ENCODE results near the gene SH3D19.

SH3D19 gene

GRCh38 chr4:151206241-151207005 lies 119.0 kb downstream of the SH3D19 start:
- Histone ChIP-seq H3K79me2 (ENCODE audit: control insufficient read depth, insufficient read depth, low read length, poor library complexity) (no peaks in the 10 kb centered on the region), H3K4ac (ENCODE audit: low read depth, low read length) (no peak overlapping the region), H2BK120ac (ENCODE audit: insufficient read depth, low read length, poor library complexity) (no peak overlapping the region), H3K9ac (ENCODE audit: low read length) (no peak overlapping the region), H3K79me1 (ENCODE audit: low read length) (peaks cover 4% of the 10 kb centered on the region), H3K4me2 (ENCODE audit: low read length) (no peak overlapping the region), H3K23ac (ENCODE audit: low read length) (no peak overlapping the region), H2BK5ac (ENCODE audit: low read depth, low read length, poor library complexity) (no peak overlapping the region), H3K27me3 (ENCODE audit: insufficient read depth, low read length) (no peaks in the 10 kb centered on the region), H4K8ac (ENCODE audit: low read depth, low read length) (no peak overlapping the region), H2AK5ac (ENCODE audit: low read length) (no peak overlapping the region), H2AFZ (ENCODE audit: insufficient read depth, low read length, poor library complexity) (no peak overlapping the region), H3K4me1 (ENCODE audit: control insufficient read depth in 1 of 2, insufficient read depth in 2 of 2, low read length in 2 of 2) (peaks cover 7 to 10% of the 10 kb centered on the region in 2 experiments), H4K12ac (ENCODE audit: low read depth, low read length) (no peak overlapping the region), H3K9me3 (ENCODE audit: insufficient read depth, low read depth, low read length) (no peaks in the 10 kb centered on the region), H4K91ac (ENCODE audit: low read depth, low read length) (no peak overlapping the region), H3K14ac (ENCODE audit: low read length) (no peak overlapping the region), H3K27ac (ENCODE audit: low read depth, low read length) (no peak overlapping the region), H3K18ac (ENCODE audit: low read length) (no peak overlapping the region), H3K36me3 (ENCODE audit: control insufficient read depth in 1 of 2, insufficient read depth in 2 of 2, low read length in 2 of 2) (no peaks in the 10 kb centered on the region), H2BK12ac (ENCODE audit: low read length) (no peak overlapping the region), H3K4me3 (ENCODE audit: low read depth, low read length) (no peak overlapping the region)
- DNase-seq: no peak
- no CpG with 5 or more reads among the region's 3 CpGs for WGBS (ENCODE audit: extremely low coverage, insufficient coverage, insufficient read length)

DNA sequence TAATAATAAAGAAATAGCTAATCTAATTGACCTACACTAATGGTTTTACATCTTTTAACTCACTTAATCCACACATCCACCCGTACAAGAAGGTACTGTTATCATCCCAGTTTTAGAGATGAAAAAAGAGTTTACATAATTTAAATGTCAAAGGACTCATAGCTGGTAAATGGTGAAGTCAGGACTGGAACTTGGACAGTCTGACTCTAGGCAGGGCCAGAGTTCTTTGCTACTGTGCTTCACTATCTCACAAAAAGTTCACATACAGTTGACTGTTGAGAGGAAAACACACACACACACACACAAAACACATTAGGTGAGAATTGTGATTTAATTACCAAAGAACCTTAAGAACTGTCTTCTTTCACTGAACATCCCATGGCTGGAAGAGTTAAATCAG lies 119.7 kb downstream of the SH3D19 start:
- H4K8ac ChIP-seq (ENCODE audit: low read depth, low read length): no peak overlapping the region
- no peaks in the 10 kb centered on the region for H3K9me3 ChIP-seq (ENCODE audit: insufficient read depth, low read depth, low read length)
- peak overlapping the region; percentile 60 for H3K14ac ChIP-seq (ENCODE audit: low read length)
- H4K91ac ChIP-seq (ENCODE audit: low read depth, low read length): no peak overlapping the region
- no peak overlapping the region for H3K23ac ChIP-seq (ENCODE audit: low read length)
- no peaks in the 10 kb centered on the region for H3K79me2 ChIP-seq (ENCODE audit: control insufficient read depth, insufficient read depth, low read length, poor library complexity)
- H3K18ac ChIP-seq (ENCODE audit: low read length): no peak overlapping the region
- H3K79me1 ChIP-seq (ENCODE audit: low read length): peaks cover 4% of the 10 kb centered on the region
- no peak overlapping the region for H3K4ac ChIP-seq (ENCODE audit: low read depth, low read length)
- no peak overlapping the region for H3K9ac ChIP-seq (ENCODE audit: low read length)
- peak overlapping the region; percentile 55 for H2BK120ac ChIP-seq (ENCODE audit: insufficient read depth, low read length, poor library complexity)
- H3K4me3 ChIP-seq (ENCODE audit: low read depth, low read length): no peak overlapping the region
- H4K12ac ChIP-seq (ENCODE audit: low read depth, low read length): no peak overlapping the region
- no peak overlapping the region for H3K4me2 ChIP-seq (ENCODE audit: low read length)
- peak overlapping the region; percentile 73 for H2BK5ac ChIP-seq (ENCODE audit: low read depth, low read length, poor library complexity)
- no CpG with 5 or more reads among the region's 1 CpG for WGBS (ENCODE audit: extremely low coverage, insufficient coverage, insufficient read length)
- H2AFZ ChIP-seq (ENCODE audit: insufficient read depth, low read length, poor library complexity): no peak overlapping the region
- H3K27me3 ChIP-seq (ENCODE audit: insufficient read depth, low read length): no peaks in the 10 kb centered on the region
- no peak overlapping the region for H2AK5ac ChIP-seq (ENCODE audit: low read length)
- no peaks in the 10 kb centered on the region for H3K36me3 ChIP-seq (ENCODE audit: control insufficient read depth in 1 of 2, insufficient read depth in 2 of 2, low read length in 2 of 2)
- peak in 1 of 2 donors; percentile 32 for DNase-seq
- no peak overlapping the region for H2BK12ac ChIP-seq (ENCODE audit: low read length)
- H3K27ac ChIP-seq (ENCODE audit: low read depth, low read length): peak overlapping the region; percentile 78
- H3K4me1 ChIP-seq (ENCODE audit: control insufficient read depth in 1 of 2, insufficient read depth in 2 of 2, low read length in 2 of 2): peaks cover 7 to 10% of the 10 kb centered on the region in 2 experiments

DNA sequence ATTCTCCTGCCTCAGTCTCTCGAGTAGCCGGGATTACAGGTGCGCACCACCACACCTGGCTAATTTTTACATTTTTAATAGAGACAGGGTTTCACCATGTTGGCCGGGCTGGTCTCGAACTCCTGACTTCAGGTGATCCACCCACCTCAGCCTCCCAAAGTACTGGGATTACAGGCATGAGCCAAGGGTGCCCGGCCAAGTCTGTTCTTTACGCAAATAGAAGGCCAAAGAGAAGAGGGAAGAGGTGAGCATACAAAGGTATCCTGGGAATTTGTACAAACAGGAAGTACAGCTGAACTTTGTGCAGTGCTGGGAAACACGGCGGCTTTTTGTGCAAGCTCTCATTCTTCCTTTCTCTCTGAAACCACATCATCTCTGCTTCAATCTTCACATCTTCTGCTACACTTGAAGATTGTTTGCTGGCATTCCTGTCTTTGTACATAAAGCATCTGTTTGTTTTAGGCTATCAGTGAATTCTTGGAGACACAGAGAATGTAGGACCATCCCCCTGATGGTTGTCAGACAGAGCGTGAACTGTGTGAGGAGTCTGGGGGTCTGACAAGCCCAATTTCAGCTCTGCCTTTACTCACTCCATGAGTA lies 120.4 kb downstream of the SH3D19 start:
- DNase-seq: peak; percentile 83 to 86
- Histone ChIP-seq H3K4me1 (ENCODE audit: control insufficient read depth in 1 of 2, insufficient read depth in 2 of 2, low read length in 2 of 2) (peaks cover 7 to 10% of the 10 kb centered on the region in 2 experiments), H3K27me3 (ENCODE audit: insufficient read depth, low read length) (no peaks in the 10 kb centered on the region), H2AK5ac (ENCODE audit: low read length) (no peak overlapping the region), H3K9ac (ENCODE audit: low read length) (no peak overlapping the region), H3K4ac (ENCODE audit: low read depth, low read length) (no peak overlapping the region), H3K18ac (ENCODE audit: low read length) (no peak overlapping the region), H2BK12ac (ENCODE audit: low read length) (peak overlapping the region; percentile 63), H3K23ac (ENCODE audit: low read length) (no peak overlapping the region), H2BK120ac (ENCODE audit: insufficient read depth, low read length, poor library complexity) (no peak overlapping the region), H3K9me3 (ENCODE audit: insufficient read depth, low read depth, low read length) (no peaks in the 10 kb centered on the region), H3K4me3 (ENCODE audit: low read depth, low read length) (no peak overlapping the region), H2BK5ac (ENCODE audit: low read depth, low read length, poor library complexity) (no peak overlapping the region), H4K8ac (ENCODE audit: low read depth, low read length) (no peak overlapping the region), H3K79me1 (ENCODE audit: low read length) (peaks cover 4% of the 10 kb centered on the region), H4K91ac (ENCODE audit: low read depth, low read length) (peak overlapping the region; percentile 47), H3K4me2 (ENCODE audit: low read length) (peak overlapping the region; percentile 47), H3K27ac (ENCODE audit: low read depth, low read length) (peak overlapping the region; percentile 85), H4K12ac (ENCODE audit: low read depth, low read length) (no peak overlapping the region), H3K36me3 (ENCODE audit: control insufficient read depth in 1 of 2, insufficient read depth in 2 of 2, low read length in 2 of 2) (no peaks in the 10 kb centered on the region), H2AFZ (ENCODE audit: insufficient read depth, low read length, poor library complexity) (no peak overlapping the region), H3K14ac (ENCODE audit: low read length) (no peak overlapping the region), H3K79me2 (ENCODE audit: control insufficient read depth, insufficient read depth, low read length, poor library complexity) (no peaks in the 10 kb centered on the region)
- WGBS (ENCODE audit: extremely low coverage, insufficient coverage, insufficient read length): no CpG with 5 or more reads among the region's 10 CpGs

DNA sequence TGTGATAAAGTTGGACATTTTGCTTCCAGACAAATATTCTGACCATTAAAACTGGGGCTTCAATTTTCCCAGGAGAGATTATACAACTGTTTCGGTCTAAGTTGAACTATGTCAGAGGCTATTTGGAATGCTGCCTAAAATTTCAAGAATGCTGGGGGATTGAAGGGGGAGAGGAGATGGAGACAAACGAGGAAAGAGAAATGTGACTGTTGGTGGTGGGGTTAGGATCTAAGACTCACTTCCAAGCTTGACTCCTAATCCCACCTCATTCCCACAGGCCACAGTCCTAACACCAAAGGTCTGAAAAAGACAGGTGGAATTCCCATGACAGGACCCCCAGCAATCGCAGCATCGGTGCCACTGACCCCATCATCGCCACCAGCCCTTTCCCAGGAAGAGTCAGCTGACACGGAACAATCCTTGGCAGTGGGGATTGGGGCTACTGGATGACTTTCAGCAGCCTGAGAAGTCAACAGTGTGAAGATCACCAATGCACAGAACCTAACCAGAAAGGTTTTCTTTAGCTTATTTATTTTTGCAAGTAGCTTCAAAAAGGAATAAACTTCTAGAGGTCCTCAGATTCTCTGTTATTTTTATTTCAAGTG lies 122.5 kb downstream of the SH3D19 start:
- Histone ChIP-seq H3K9ac (ENCODE audit: low read length) (no peak overlapping the region), H4K12ac (ENCODE audit: low read depth, low read length) (no peak overlapping the region), H3K79me2 (ENCODE audit: control insufficient read depth, insufficient read depth, low read length, poor library complexity) (no peaks in the 10 kb centered on the region), H3K27ac (ENCODE audit: low read depth, low read length) (peak overlapping the region; percentile 43), H3K4me3 (ENCODE audit: low read depth, low read length) (no peak overlapping the region), H3K4ac (ENCODE audit: low read depth, low read length) (no peak overlapping the region), H3K27me3 (ENCODE audit: insufficient read depth, low read length) (no peaks in the 10 kb centered on the region), H4K91ac (ENCODE audit: low read depth, low read length) (peak overlapping the region; percentile 8), H3K36me3 (ENCODE audit: control insufficient read depth in 1 of 2, insufficient read depth in 2 of 2, low read length in 2 of 2) (no peaks in the 10 kb centered on the region), H4K8ac (ENCODE audit: low read depth, low read length) (peak overlapping the region; percentile 20), H3K79me1 (ENCODE audit: low read length) (peaks cover 7% of the 10 kb centered on the region), H3K18ac (ENCODE audit: low read length) (peak overlapping the region; percentile 19), H3K4me1 (ENCODE audit: control insufficient read depth in 1 of 2, insufficient read depth in 2 of 2, low read length in 2 of 2) (peaks cover 7 to 13% of the 10 kb centered on the region in 2 experiments), H2BK5ac (ENCODE audit: low read depth, low read length, poor library complexity) (peak overlapping the region; percentile 23), H3K14ac (ENCODE audit: low read length) (peak overlapping the region; percentile 36), H3K9me3 (ENCODE audit: insufficient read depth, low read depth, low read length) (no peaks in the 10 kb centered on the region), H2BK120ac (ENCODE audit: insufficient read depth, low read length, poor library complexity) (peak overlapping the region; percentile 8), H3K23ac (ENCODE audit: low read length) (no peak overlapping the region), H2AFZ (ENCODE audit: insufficient read depth, low read length, poor library complexity) (peak overlapping the region; percentile 4), H2BK12ac (ENCODE audit: low read length) (peak overlapping the region; percentile 19), H3K4me2 (ENCODE audit: low read length) (peak overlapping the region; percentile 27), H2AK5ac (ENCODE audit: low read length) (no peak overlapping the region)
- no CpG with 5 or more reads among the region's 6 CpGs for WGBS (ENCODE audit: extremely low coverage, insufficient coverage, insufficient read length)
- DNase-seq: peak in 1 of 2 donors; percentile 38

All from trophoblast cell (in vitro differentiated cells and primary cell).